CD4-positive, alpha-beta T cell treated with Interleukin-4 for 4 hours (primary cell): Measurements from ENCODE around the gene AASDH.
"Not testable (repeated sequence)": the region's sequence is repeated elsewhere in the genome, so short reads cannot be mapped to it uniquely, and the experiment has no call there.

Source experiments
- DNase-seq: peaks from one replicate; pipeline ENCODE4 v3.0.0-alpha.2; 2020

AASDH gene

GRCh38 chr4:56391270-56391669, 4.0 kb upstream of the AASDH start:
- DNase-seq = no peak

GRCh38 chr4:56389558-56389957, 2.3 kb upstream of the AASDH start:
- DNase-seq = no peak

GRCh38 chr4:56388306-56388705, 1.0 kb upstream of the AASDH start:
- DNase-seq = no peak

GRCh38 chr4:56386091-56386490, 1.2 kb downstream of the AASDH start:
- DNase-seq = no peak

DNA sequence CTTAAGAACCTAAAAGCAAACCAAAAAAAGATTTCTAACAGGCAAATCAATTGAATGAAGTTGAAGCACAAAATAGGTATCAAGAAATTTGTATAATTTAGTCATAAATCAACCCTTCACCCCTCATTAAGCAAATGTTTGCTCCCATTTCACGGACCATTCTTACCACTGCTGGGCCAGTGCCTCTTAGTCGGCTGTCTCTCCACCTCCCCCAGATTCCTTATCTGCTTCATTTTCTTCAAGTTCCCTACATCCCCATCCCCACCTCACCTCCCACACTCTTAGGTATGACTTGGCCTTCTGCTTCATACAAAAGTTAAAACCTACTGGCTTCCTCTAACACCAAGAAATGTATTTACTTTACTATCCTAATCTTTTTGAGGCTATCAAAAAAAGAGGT, 11.8 kb downstream of the AASDH start:
- DNase-seq = no peak

- DNase-seq = no peak
These were observed 12.3 kb downstream of the AASDH start for GRCh38 chr4:56374956-56375355.

DNA sequence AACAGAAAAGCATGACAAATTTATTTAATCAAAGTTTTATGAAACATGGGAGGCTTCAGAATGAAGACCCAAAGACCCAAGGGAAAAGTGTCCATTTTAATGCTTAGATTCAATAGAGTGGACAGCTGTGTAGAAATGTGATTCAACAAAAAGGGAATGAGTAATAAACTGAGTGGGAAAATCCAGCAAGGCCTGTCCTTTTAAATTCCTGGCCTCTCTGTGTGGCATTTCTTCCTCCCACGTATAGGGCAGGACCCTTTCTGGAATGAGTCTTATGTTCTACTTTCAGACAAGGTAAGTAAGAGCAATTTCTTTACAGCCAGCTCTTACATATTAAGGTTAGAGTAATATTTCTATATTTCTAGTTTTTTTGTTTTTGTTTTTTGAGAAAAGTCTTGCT, 14.5 kb downstream of the AASDH start:
- no peak for DNase-seq

DNA sequence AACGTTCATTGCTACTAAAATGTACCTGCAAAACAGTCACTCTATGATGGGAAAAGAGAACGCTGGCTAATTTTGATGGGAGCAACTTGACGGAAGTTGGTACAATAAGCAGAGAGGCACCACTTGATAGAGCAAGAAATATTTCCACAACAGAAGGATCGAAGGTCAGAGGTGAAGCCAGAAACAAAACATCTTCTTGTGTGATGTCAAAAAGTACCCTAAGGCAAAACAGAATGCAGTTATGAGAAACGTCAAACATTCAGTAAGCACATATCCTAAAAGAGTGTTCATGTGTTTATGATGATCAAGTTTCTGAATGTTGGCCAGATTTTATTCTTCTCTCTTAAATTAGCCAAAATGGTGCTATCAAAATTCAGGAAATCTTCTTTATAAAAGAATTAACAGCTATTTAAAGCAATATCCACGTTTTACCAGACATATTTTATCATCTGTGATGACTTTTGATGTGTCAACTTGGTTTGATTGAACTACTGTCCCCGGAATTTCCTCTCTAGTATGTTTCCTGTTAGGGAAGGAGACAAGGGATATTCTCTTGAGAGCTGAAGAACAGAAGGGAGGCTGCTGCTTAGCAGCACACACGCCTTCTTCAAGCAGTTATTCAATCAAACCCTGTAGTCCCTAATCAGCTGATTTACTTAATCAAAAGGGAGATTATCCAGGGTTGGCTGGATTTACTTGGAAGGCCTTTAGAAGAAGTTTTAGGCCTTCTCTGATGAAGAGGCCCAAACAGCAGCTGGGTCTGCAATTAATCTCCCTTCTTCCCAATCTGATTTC, 15.7 kb downstream of the AASDH start:
- DNase-seq = no peak

DNA sequence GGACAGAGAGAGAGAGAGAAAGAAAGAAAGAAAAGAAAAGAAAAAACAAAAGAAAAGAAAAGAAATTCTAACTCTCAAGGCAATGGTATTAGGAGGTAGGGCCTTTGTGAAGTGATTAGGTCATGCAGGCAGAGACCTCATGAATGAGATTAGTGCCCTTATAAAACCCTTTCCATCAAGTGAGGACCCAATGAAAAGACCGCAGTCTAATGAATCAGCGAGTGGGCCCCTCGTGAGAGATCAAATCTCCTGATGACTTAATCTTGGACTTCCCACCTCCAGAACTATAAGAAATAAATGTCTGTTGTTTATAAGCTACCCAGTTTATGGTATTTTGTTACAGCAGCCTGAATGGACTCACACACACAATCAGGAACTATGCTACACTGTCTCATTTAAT, 16.9 kb downstream of the AASDH start:
- DNase-seq = no peak

DNA sequence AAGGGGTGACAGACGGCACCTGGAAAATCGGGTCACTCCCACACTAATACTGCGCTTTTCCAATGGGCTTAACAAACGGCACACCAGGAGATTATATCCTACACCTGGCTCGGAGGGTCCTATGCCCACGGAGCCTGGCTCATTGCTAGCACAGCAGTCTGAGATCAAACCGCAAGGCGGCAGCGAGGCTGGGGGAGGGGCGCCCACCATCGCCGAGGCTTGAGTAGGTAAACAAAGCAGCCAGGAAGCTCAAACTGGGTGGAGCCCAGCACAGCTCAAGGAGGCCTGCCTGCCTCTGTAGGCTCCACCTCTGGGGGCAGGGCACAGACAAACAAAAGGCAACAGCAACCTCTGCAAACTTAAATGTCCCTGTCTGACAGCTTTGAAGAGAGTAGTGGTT, 24.3 kb downstream of the AASDH start:
- DNase-seq = not testable (repeated sequence)

GRCh38 chr4:56360071-56360470, 27.2 kb downstream of the AASDH start:
- no peak for DNase-seq

DNA sequence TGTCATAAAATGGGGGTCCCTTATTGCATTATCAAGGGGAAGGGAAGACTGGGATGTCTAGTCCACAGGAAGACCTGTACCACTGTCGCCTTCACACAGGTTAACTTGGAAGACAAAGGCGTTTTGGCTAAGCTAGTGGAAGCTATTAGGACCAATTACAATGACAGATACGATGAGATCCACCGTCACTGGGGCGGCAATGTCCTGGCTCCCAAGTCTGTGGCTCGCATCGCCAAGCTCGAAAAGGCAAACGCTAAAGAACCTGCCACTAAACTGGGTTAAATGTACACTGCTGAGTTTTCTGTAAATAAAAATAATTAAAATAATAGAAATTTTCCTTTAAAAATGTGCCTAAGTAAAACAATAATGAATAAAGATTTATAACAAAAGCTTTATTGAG, 30.6 kb downstream of the AASDH start:
- DNase-seq = no peak

- DNase-seq = no peak
These were observed 38.7 kb downstream of the AASDH start for GRCh38 chr4:56348576-56348975.

- DNase-seq = no peak
These were observed 41.8 kb downstream of the AASDH start for GRCh38 chr4:56345458-56345857.

- no peak for DNase-seq
These were observed 44.5 kb downstream of the AASDH start for GRCh38 chr4:56342746-56343145.

GRCh38 chr4:56330691-56331090, 56.6 kb downstream of the AASDH start:
- no peak for DNase-seq

DNA sequence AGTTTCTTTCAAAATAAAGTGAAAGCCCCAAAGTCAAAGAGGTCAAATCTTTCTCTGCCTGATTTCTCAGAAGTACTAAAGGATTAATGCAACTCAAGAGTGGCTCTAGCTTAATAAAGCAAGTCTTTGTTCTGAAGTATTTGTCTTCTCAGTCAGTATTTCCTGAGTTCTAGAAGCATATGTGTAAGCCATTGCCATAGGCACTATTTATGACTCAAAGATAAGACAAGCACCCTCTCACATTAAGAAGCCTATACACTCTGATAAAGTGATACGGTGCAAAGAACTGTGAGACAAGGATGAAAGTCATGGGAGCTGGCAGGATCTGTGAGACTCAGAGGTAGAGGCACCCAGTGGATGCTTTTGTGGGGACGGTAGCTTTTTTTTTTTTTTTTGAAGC, 60.9 kb downstream of the AASDH start:
- no peak for DNase-seq

DNA sequence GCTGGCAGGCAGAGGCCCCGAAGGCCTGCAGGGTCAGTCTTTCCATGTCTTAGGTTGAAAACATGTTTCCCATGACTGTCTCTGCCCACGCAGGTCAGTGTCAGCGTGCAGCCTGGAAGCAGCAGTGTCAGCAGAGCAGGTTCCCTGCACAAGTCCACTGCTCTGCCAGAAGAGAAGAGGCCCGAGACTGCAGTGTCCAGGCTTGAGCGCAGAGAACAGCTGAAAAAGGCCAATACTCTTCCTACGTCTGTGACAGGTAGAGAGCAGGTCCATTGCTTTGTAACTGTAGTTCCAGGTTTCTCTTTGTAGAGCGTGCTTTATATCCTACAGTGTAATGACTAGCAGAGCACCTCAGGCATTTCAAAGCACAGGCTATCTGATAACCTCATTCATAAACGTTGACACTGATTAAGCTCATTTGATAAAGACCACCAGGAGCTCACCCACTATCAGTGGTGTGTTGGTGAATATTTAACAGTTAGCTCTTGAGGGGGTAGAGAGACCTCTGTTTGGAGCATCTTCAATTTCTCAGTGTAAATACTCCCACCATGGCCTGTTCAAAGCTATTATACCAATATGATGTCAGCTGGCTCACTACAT, 63.2 kb downstream of the AASDH start:
- no peak for DNase-seq

DNA sequence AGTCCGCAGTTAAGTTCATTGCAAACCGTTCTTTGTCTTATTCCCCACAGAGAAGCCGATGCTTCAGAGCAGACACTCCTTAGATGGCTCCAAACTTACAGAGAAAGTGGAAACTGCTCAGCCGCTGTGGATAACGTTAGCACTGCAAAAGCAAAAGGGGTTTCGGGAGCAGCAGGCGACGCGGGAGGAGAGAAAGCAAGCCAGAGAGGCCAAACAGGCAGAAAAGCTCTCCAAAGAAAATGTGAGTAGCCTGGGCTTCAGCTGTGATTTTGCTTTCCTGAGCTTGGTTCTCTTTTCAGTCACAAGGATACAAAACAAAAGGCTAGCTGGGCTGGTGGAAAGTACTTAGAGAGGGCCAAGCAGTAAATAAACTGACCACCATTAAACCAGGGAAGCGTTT, 64.0 kb downstream of the AASDH start:
- no peak for DNase-seq

DNA sequence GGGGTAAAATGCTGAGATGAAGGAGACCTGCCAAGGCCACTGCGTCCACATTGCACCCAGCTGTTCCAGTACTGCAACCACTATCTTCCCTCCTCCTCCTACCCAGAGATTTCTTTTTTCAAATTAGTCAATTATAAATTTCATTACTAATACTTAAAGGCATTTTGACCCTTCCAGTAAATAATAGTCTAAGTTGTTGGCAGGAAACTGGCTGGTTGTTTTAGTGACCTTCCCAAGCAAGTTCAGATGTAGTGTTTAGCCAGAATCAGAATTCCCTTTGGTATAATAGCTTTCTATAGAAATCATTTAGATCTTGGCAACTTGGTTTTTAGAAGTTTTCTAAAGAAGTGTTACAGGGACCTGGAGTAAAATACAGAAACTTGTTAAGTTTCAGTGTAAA, 66.0 kb downstream of the AASDH start:
- DNase-seq = no peak

DNA sequence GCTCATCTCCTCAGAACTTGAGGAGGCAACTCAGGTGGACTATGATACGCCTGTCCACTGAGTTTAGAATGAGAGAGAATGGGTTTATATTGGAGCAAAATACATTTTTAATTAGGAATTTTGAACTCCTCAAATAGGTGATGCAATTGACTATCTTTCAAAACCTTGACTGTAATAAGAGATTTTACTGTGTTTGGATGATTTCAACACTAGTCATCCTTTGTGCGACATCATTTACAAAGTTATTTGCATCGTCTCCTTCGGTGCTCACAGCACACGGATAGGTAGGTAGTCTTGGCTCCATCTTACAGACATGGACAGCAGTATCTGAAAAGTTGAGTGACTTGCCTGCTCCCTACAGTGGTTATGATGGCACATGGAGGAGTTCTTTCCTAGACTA, 67.0 kb downstream of the AASDH start:
- no peak for DNase-seq

- no peak for DNase-seq
These were observed 68.7 kb downstream of the AASDH start for GRCh38 chr4:56318555-56318954.

DNA sequence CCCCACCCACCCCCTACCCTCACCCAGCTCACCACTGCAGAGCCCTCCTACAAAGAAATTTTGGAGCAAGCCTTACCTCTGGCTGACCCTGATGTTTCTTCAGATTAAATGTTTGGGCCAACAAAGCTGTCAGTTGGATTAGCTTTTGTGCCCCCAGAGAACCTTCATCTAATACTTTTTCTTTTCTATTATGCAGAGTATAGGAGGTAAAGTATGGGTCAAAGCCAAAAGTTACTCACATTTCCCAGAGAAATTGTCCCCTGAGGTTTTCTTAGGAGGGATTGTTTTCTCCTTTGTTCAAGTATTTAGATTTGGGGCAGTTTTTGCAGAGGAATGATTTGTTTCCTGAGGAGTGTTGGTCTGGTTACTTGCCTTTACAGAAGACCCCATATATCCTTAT, 69.5 kb downstream of the AASDH start:
- no peak for DNase-seq

DNA sequence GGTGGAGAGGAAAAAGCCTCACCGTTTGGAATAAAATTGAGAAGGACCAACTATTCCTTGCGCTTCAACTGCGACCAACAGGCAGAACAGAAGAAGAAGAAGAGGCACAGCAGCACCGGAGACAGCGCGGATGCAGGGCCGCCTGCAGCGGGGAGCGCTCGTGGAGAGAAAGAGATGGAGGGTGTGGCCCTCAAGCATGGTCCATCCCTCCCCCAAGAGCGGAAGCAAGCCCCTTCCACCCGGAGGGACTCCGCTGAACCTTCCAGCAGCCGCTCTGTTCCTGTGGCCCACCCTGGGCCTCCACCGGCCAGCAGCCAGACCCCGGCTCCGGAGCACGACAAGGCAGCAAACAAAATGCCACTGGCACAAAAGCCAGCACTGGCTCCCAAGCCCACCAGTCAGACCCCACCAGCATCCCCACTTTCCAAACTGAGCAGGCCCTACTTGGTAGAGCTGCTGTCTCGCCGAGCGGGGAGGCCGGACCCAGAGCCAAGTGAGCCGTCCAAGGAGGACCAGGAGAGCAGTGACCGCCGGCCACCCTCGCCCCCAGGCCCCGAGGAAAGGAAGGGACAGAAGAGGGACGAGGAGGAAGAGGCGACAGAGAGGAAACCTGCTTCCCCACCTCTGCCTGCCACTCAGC, 71.2 kb downstream of the AASDH start:
- no peak for DNase-seq
